Muscle of leg (tissue), 11 donors: ENCODE results near the gene BRMS1. TPM values are rescaled to one million over a fixed set of nuclear protein-coding genes. Genes with fewer than 3 reads are reported as not detected.

Experiments used
- DNase-seq: peaks from one replicate; pipeline ENCODE4 v3.0.0; 2013
- H3K27ac ChIP-seq: one replicate; pipeline ENCODE4 v1.5.1; 2013; ENCODE audit warnings: mild to moderate bottlenecking, low read length, control low read depth
- H3K27me3 ChIP-seq: one replicate; pipeline ENCODE4 v1.6.1; 2013; ENCODE audit warnings: low read length; ENCODE audit not compliant: control insufficient read depth, insufficient read depth
- H3K36me3 ChIP-seq: one replicate; pipeline ENCODE4 v1.6.1; 2013; ENCODE audit warnings: low read length; ENCODE audit not compliant: control insufficient read depth, insufficient read depth
- H3K4me1 ChIP-seq: one replicate; pipeline ENCODE4 v1.6.1; 2013; ENCODE audit warnings: low read length; ENCODE audit not compliant: control insufficient read depth, insufficient read depth
- H3K4me3 ChIP-seq: one replicate; pipeline ENCODE4 v1.5.1; 2013; ENCODE audit warnings: low read length, control low read depth
- H3K9me3 ChIP-seq: replicated peaks from 2 replicates; pipeline ENCODE4 v1.6.1; 2013; ENCODE audit warnings: low read depth, low read length; ENCODE audit not compliant: control insufficient read depth
- WGBS: methylation state at CpG from one replicate; pipeline ENCODE4 v1.1.5; 2013; ENCODE audit warnings: missing lambda C conversion rate; ENCODE audit not compliant: insufficient coverage; 5-methylcytosine and 5-hydroxymethylcytosine counted together
- polyA plus RNA-seq, 8 donors: library from polyadenylated mRNA; unstranded; fragments of 120-200 nt; gene quantifications; one replicate each; pipeline versions ENCODE4 v1.2.1 to v1.2.3, GENCODE V29; 2013; ENCODE audit warnings: inconsistent platforms in 1 of 8, low replicate concordance in 1 of 8; ENCODE audit not compliant: insufficient read length in 8 of 8, insufficient read depth in 1 of 8
- total RNA-seq: library from RNA; stranded (reverse); fragments of 120-200 nt; gene quantifications from one replicate; pipeline ENCODE4 v1.2.4, GENCODE V29; 2013

BRMS1 gene
- total and polyA plus RNA-seq, 9 donors, result 20.5 to 27.0 (median 24.2) TPM

- 85% methylated on average over 7 of the region's 12 CpGs for WGBS
- Histone ChIP-seq H3K4me3 (no peak overlapping the region), H3K36me3 (peaks cover 22% of the 10 kb centered on the region), H3K27me3 (no peaks in the 10 kb centered on the region), H3K9me3 (no peaks in the 10 kb centered on the region), H3K27ac (no peak overlapping the region), H3K4me1 (peaks cover 43% of the 10 kb centered on the region)
- no peak for DNase-seq
These were observed 13.1 kb downstream of the BRMS1 start for GRCh38 chr11:66331542-66332370.

GRCh38 chr11:66330931-66331330 is 14.0 kb downstream of the BRMS1 start:
- no peak for DNase-seq
- 54% methylated on average over 6 of the region's 10 CpGs for WGBS
- Histone ChIP-seq H3K36me3 (peaks cover 22% of the 10 kb centered on the region), H3K4me1 (peaks cover 43% of the 10 kb centered on the region), H3K27me3 (no peaks in the 10 kb centered on the region), H3K9me3 (no peaks in the 10 kb centered on the region), H3K4me3 (no peak overlapping the region), H3K27ac (no peak overlapping the region)

- 100% methylated on average over 1 of the region's 3 CpGs for WGBS
- H3K27me3 ChIP-seq, result no peaks in the 10 kb centered on the region
- H3K9me3 ChIP-seq, result no peaks in the 10 kb centered on the region
- no peak for DNase-seq
- peaks cover 22% of the 10 kb centered on the region for H3K36me3 ChIP-seq
- H3K4me1 ChIP-seq, result peaks cover 43% of the 10 kb centered on the region
- H3K4me3 ChIP-seq, result no peak overlapping the region
- no peak overlapping the region for H3K27ac ChIP-seq
These were observed 15.7 kb downstream of the BRMS1 start for GRCh38 chr11:66329165-66329673.

DNA sequence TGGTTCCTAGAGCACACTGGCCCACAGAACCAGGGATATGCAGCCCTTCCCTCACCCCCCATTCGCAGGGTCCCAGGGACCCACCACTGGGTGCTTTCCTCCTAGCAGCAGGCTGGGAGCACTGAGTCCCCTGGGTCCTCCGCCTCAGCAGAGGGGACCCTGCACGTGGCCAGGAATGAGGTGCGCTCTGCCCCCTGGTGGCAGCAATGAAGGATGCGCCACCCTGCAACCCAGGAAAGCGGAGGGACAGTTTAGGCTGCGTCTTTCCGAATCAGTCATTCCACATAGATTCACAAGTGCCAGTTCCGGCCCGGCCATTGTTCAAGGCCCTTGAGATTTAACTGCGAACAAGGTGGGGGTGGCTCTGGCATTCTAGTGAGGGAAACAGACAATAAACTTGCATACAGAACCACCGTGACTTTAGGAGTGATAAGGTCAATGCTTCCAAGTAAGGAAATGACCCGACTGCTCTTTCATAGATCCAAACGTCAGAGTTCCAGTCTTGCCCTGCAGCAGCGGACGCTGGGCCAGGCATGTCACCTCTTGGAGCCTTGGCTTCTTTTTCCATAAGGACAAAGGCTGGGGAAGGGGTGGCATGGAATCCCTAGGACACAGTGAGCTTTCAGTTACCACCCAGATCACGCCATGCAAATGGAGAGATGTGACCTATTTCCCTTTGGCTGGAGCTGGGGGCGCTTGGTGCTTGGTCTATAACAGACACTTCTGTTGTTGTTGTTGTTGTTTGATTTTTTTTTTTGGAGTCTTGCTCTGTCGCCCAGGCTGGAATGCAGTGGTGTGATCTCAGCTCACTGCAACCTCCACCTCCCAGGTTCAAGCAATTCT is 16.4 kb downstream of the BRMS1 start:
- no peaks in the 10 kb centered on the region for H3K27me3 ChIP-seq
- H3K4me1 ChIP-seq, result peaks cover 43% of the 10 kb centered on the region
- no peak overlapping the region for H3K4me3 ChIP-seq
- DNase-seq, result peak; percentile 81
- peaks cover 22% of the 10 kb centered on the region for H3K36me3 ChIP-seq
- peak overlapping the region; percentile 38 for H3K27ac ChIP-seq
- WGBS, result 12% methylated on average over 13 of the region's 19 CpGs
- no peaks in the 10 kb centered on the region for H3K9me3 ChIP-seq

GRCh38 chr11:66328031-66328301 is 16.9 kb downstream of the BRMS1 start:
- H3K27ac ChIP-seq, result peak overlapping the region; percentile 38
- H3K9me3 ChIP-seq, result no peaks in the 10 kb centered on the region
- H3K4me1 ChIP-seq, result peaks cover 44% of the 10 kb centered on the region
- WGBS, result 64% methylated on average over 3 of the region's 3 CpGs
- no peak overlapping the region for H3K4me3 ChIP-seq
- H3K36me3 ChIP-seq, result peaks cover 19% of the 10 kb centered on the region
- H3K27me3 ChIP-seq, result no peaks in the 10 kb centered on the region
- DNase-seq, result no peak

DNA sequence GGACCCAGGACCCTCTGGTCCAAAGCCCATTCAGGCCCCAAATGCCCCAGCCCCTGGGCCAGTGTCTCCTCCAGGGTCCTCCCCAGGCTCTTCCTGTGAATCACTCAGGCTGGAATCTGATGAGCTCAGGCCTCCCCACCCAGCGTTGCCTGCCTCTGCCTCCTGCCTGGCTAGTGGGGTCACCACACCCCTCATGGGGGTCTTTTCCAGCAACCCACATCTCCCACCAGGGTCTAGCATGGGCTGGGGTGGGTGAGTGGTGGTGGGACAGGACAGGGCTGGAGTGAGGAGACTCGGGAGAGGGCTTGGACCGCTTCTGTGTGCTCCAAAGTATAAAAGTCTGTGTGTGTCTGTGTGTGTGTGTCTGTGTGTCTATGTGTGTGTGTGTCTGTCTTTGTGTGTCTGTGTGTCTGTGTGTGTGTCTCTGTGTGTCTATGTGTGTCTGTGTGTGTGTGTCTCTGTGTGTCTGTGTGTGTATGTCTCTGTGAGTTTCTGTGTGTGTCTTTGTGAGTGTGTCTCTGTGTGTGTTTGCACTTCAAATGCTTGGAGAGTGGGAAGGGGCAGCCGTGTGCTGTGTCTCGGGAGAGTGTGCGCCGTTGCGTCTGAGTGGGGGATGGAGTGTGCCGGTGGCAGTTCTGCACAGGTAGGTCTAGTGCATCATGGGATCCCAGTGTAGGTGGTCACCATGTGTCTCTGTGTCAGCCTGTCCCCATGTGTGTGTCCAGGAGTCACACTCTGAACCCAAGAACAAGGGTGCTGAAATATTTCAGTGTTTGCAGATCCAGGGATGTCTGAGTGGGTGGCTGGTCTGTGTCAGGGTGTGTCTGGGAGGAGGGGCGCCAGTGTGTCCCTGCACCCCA is 17.5 kb downstream of the BRMS1 start:
- no peaks in the 10 kb centered on the region for H3K9me3 ChIP-seq
- H3K4me1 ChIP-seq, result peaks cover 47% of the 10 kb centered on the region
- H3K36me3 ChIP-seq, result peaks cover 14% of the 10 kb centered on the region
- peak overlapping the region; percentile 54 for H3K27ac ChIP-seq
- no peak overlapping the region for H3K4me3 ChIP-seq
- DNase-seq, result peak; percentile 65
- 72% methylated on average over 8 of the region's 10 CpGs for WGBS
- no peaks in the 10 kb centered on the region for H3K27me3 ChIP-seq

GRCh38 chr11:66326261-66327111 is 18.4 kb downstream of the BRMS1 start:
- WGBS, result 11% methylated on average over 10 of the region's 21 CpGs
- Histone ChIP-seq H3K4me3 (no peak overlapping the region), H3K27me3 (no peaks in the 10 kb centered on the region), H3K9me3 (no peaks in the 10 kb centered on the region), H3K36me3 (peaks cover 5% of the 10 kb centered on the region), H3K27ac (peak overlapping the region; percentile 69), H3K4me1 (peaks cover 49% of the 10 kb centered on the region)
- peak; percentile 75 for DNase-seq

DNA sequence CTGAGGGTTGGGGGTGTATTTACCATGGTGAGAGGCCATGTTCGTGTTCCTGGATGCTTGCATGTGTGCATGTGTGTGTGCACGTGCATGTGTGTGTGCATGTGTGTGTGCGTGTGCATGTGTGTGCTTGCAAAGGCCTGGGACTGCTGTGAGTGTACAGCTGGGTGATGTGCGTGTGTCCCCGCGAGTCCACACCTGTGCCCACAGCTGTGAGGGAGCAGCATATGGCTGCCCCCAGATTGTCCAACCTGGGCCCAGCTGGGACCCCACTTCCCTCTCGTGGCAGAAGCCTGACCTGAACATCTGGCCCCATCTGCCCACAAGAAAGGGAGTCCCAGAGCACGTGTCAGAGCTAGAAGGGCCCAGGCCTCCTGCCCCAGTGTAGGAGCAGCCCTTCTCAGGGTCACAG is 19.6 kb downstream of the BRMS1 start:
- Histone ChIP-seq H3K36me3 (no peaks in the 10 kb centered on the region), H3K4me3 (no peak overlapping the region), H3K27ac (no peak overlapping the region), H3K4me1 (peaks cover 49% of the 10 kb centered on the region), H3K9me3 (no peaks in the 10 kb centered on the region), H3K27me3 (no peaks in the 10 kb centered on the region)
- DNase-seq, result peak; percentile 35
- WGBS, result 51% methylated on average over 8 of the region's 8 CpGs

GRCh38 chr11:66324664-66325063 is 20.2 kb downstream of the BRMS1 start:
- H3K27me3 ChIP-seq, result no peaks in the 10 kb centered on the region
- H3K4me1 ChIP-seq, result peaks cover 49% of the 10 kb centered on the region
- no peak overlapping the region for H3K4me3 ChIP-seq
- no peak overlapping the region for H3K27ac ChIP-seq
- no peak for DNase-seq
- no peaks in the 10 kb centered on the region for H3K36me3 ChIP-seq
- H3K9me3 ChIP-seq, result no peaks in the 10 kb centered on the region
- WGBS, result 58% methylated on average over 7 of the region's 10 CpGs
